SKM-1 (cell line): ENCODE data around the gene SLC33A1.

Experiments used
- DNase-seq: peaks from one replicate; lab custom pipeline; 2025; ENCODE audit not compliant: unreplicated experiment; lab: John Stamatoyannopoulos, UW

SLC33A1 gene

DNA sequence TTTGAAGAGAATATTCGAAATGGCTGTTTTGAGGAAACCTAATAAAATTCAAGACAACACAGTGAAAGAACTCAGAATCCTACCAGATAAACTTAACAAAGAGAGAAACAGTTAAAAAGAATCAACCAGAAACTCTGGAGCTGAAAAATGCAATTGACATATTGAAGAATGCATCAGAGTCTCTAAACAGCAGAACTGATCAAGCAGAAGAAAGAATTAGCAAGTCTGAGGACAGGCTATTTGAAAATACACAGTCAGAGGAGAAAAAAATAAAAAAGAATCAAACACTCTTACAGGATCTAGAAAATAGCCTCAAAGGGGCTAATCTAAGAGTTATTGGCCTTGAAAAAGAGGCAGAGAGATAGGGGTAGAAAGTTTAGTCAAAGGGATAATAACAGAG lies 61.7 kb downstream of the SLC33A1 start:
- no peak for DNase-seq

DNA sequence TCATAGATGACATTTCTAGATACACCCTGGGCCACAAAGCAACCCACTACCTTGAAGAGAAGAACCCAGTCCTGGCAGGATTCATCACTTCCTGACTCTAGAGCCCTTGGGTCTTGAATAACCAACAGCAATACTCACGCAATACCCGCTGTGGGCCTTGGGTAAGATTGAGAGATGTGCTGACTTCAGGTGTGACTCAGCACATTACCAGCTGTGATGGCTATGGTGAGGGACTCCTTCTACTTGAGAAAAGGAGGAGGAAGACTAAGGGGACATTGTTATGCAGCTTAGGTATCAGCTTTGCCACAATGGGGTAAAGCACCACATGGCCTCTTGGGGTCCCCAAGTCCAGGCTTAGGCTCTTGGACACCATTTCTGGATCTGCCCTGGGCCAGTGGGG lies 63.0 kb downstream of the SLC33A1 start:
- DNase-seq = peak; percentile 14

DNA sequence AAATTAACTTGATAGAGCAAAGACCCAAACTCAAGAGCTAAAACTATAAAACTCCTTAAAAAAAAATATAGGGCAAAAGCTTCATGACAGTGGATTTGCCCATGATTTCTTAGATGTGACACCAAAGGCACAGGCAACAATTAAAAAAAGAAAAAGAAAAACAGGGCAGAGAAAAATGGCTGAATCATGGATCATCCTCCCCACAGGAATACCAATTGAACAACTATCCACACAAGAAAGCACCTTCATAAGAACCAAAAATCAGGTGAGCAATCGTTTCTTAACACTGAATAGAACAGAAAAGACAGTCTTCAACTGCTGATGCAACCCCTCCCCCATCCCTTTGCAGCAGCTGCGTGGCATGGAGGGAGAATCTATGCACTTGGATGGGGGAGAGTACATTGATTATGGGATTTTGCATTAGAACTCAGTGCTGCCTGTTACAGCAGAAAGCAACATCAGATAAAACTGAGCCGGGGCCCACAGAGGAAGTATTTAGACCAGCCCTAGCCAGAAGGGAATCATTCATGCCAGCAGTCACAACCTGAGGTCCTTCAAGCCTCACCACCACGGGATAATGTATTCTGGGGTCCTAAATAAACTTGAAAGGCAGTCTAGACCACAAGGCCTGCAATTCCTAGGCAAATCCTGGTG lies 63.8 kb downstream of the SLC33A1 start:
- no peak for DNase-seq

DNA sequence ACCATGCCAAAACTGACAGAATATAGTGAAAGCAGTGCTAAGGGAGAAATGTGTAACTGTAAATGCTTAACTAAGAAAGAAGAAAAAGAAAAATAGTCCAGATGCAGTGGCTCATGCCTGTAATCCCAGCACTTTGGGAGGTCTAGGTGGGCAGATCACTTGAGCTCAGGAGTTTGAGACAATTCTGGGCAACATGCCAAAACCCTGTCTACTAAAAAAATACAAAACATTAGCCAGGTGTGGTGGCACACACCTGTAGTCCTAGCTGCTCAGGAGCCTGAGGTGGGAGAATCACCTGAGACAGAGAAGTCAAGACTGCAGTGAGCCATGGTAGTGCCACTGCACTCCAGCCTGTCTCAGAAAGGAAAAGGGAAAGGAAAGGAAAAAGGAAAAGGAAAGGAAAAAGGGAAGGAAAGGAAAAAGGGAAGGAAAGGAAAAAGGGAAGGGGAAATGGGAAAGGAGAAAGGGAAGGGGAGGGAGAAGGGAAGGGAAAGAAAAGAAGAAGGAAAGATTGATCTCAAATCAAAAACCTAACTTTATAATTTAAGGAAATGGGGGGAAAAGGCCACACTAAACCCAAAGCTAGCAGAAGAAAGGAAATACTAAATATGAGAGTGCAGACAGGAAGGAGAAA lies 68.4 kb downstream of the SLC33A1 start:
- no peak for DNase-seq

DNA sequence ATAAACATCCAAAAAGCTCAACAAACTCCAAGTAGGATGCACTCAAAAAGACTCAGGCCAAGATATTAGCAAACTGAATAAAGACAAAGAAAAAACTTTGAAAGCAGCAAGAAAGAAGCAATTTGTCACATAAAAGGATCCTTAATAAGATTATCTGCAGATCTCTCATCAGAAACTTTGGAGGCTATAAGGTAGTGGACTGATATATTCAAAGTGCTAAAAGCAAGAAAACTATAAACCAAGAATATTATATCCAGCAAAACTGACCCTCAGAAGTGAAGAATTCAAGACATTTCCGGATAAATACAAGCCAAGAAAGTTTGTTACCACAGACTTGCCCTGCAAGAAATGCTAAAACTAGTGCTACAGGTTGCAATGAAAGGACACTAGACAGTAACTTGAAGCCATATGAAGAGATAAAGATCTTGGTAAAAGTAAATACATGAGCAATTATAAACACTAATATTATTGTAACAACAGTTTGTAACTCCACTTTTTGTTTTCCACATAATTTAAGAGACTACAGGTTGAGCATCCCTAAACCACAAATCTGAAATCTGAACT lies 71.8 kb downstream of the SLC33A1 start:
- DNase-seq = no peak

DNA sequence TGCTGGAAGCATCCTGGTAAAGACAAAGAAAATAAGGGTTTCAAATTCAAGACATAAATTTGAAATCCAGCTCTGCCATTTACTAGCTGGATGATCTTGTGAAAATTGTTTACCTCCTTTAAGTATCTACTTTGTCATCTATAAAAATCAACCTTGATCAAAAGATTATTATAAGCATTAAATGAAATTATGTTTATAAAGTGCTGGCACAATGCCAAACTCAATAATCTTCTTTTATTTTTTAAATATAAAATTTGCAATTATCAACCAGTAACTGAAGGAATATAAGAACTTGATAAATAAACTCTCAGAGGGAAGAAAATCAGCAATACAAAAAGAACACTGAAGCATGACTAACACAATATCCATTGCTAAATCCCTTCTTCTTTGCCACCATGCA lies 73.9 kb downstream of the SLC33A1 start:
- no peak for DNase-seq

DNA sequence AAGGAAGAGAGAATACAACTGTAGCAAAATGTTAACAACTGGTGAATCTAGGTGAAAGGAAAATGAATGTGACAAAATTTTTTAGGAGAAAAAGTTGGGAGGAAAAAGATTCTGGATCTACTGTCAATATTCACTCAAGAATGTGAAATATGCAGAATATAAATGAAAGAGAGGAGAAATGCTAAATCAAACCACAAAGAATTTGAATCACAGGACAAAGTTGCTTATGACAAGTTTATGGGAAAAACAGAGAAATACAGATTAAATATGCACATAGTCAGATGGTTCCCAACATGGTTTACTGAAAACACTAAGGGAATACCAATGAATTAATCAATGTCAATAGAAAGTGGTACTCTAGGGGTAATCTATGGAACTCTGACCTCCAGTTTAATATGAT lies 75.8 kb downstream of the SLC33A1 start:
- DNase-seq = no peak

DNA sequence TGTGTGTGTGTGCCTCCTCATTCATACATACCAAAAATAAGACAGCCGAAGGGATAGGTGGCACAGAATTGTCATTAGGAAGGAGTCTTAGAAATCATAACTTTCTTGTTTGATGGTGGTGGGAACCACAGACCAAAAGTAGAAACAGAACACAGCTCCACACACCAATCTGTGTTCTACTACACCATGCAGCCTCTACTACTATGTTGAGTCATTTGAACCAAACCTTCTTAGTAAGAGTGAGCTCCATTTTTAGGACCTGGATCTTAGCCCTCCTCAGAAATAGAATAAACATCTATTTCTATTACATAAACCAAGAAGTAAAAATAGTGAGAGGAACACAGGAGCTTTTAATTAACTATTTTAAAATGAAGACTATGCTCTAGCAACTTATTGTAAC lies 81.4 kb downstream of the SLC33A1 start:
- no peak for DNase-seq

DNA sequence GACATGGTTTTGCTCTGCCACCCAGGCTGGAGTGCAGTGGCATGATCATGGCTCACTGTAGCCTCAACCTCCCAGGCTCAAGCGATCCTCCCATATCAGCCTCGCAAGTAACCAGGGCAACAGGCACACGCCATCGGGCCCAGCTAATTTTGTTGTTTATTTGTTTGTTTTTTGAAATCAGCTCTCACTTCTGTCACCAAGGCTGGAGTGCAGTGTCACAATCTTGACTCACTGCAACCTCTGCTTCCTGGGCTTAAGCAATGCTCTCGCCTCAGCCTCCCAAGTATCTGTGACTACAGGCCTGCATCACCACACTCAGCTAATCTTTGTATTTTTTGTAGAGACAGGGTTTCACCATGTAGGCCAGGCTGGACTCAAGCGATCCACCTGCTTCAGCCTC lies 83.1 kb downstream of the SLC33A1 start:
- DNase-seq = no peak
